K562 (cell line): ENCODE data around the gene INTS4. TPM values are rescaled to one million over a fixed set of nuclear protein-coding genes. Genes with fewer than 3 reads are reported as not detected.

Source experiments
- CBFB ChIP-seq: sonication (generic); formaldehyde crosslinking; IDR thresholded peaks from 2 replicates; pipeline ENCODE4 v1.4.0; 2020; ENCODE audit warnings: mild to moderate bottlenecking, missing genetic modification reagents
- DDX20 ChIP-seq: fragments of 450-650 bp; IDR thresholded peaks from 2 replicates; pipeline ENCODE4 v1.6.1; 2016; ENCODE audit warnings: missing genetic modification characterization, low read depth, mild to moderate bottlenecking, missing compliant biosample characterization, moderate library complexity
- EGR1 ChIP-seq: fragments of 450-650 bp; conservative IDR thresholded peaks from 2 replicates; pipeline ENCODE4 v1.6.1; 2017; ENCODE audit warnings: mild to moderate bottlenecking
- GATA2 ChIP-seq: sonication (generic); formaldehyde crosslinking; IDR thresholded peaks from 2 replicates; pipeline ENCODE4 v1.4.0; 2020; ENCODE audit warnings: mild to moderate bottlenecking, missing genetic modification reagents
- HMGN3 ChIP-seq: IDR thresholded peaks from 2 replicates; pipeline ENCODE4 v1.6.1; 2011; ENCODE audit warnings: borderline replicate concordance, low read depth, mild to moderate bottlenecking, mixed read lengths, low read length; ENCODE audit not compliant: insufficient read length; ENCODE audit errors: extremely low read depth
- HOXB6 ChIP-seq: fragments of 250-450 bp; sonication (Bioruptor Pico); IDR thresholded peaks from 2 replicates; pipeline ENCODE4 v1.5.1; 2022; ENCODE audit warnings: mild to moderate bottlenecking, borderline replicate concordance
- KLF10 ChIP-seq: fragments of 250-450 bp; sonication (Bioruptor Pico); IDR thresholded peaks from 2 replicates; pipeline ENCODE4 v1.6.1; 2021; ENCODE audit warnings: matching md5 sums
- MAX ChIP-seq: sonication (generic); formaldehyde crosslinking; IDR thresholded peaks from 2 replicates; pipeline ENCODE4 v1.9.0; 2022; ENCODE audit warnings: mild to moderate bottlenecking, missing genetic modification reagents
- PHTF2 ChIP-seq: fragments of 250-450 bp; sonication (Bioruptor Pico); IDR thresholded peaks from 2 replicates; pipeline ENCODE4 v1.5.0; 2021; ENCODE audit warnings: mild to moderate bottlenecking
- POLR2H ChIP-seq: IDR thresholded peaks from 2 replicates; pipeline ENCODE4 v1.6.1; 2016; ENCODE audit warnings: missing genetic modification characterization, low read depth, mild to moderate bottlenecking, control low read depth, missing compliant biosample characterization, moderate library complexity
- RBM22 ChIP-seq: fragments of 200-400 bp; formaldehyde crosslinking; IDR thresholded peaks from 2 replicates; pipeline ENCODE4 v1.6.1; 2018; ENCODE audit warnings: low read length, low read depth; ENCODE audit not compliant: poor library complexity, severe bottlenecking
- RFX7 ChIP-seq: fragments of 250-450 bp; sonication (Bioruptor Pico); IDR thresholded peaks from 2 replicates; pipeline ENCODE4 v1.5.1; 2021; ENCODE audit warnings: mild to moderate bottlenecking
- TCF15 ChIP-seq: fragments of 250-450 bp; sonication (Bioruptor Pico); IDR thresholded peaks from 2 replicates; pipeline ENCODE4 v1.8.0; 2022; ENCODE audit warnings: moderate library complexity, mild to moderate bottlenecking, inconsistent platforms
- ZFP30 ChIP-seq: fragments of 250-450 bp; sonication (Bioruptor Pico); IDR thresholded peaks from 2 replicates; pipeline ENCODE4 v1.8.0; 2022; ENCODE audit warnings: moderate library complexity, mild to moderate bottlenecking, inconsistent platforms, borderline replicate concordance
- ZNF584 ChIP-seq: fragments of 200-800 bp; sonication (Bioruptor generic); IDR thresholded peaks from 2 replicates; pipeline ENCODE4 v1.6.1; 2016; ENCODE audit warnings: low read depth, mild to moderate bottlenecking, missing genetic modification characterization, missing compliant biosample characterization
- polyA plus RNA-seq, 8 experiments: library from polyadenylated mRNA; depleted of rRNA in 4 of 8; stranded (reverse) in 5 of 8; unstranded in 3 of 8; fragments of >200 nt; fragmentation: Nextera tagmentation in 2 of 8; fragmentation: Illumina TruSeq in 1 of 8; extraction: Ambion mirVana in 2 of 8; extraction: Trizol in 1 of 8; gene quantifications; 2 replicates each; pipeline versions ENCODE4 v1.2.1 to v1.2.3, GENCODE V29; 2011 to 2014; ENCODE audit warnings: inconsistent platforms in 1 of 8, missing spikeins in 1 of 8
- total RNA-seq, 7 experiments: library from RNA; depleted of rRNA in 6 of 7; stranded (reverse); fragments of >200 nt in 6 of 7; fragmentation: Illumina TruSeq in 2 of 7; extraction: Trizol in 2 of 7; gene quantifications; 2 replicates each; pipeline versions ENCODE4 v1.2.1 to v1.2.3, GENCODE V29; 2011 to 2021; ENCODE audit warnings: low replicate concordance in 1 of 7
- TF ChIP-seq, protein P1 (sequence below): fragments of 250-450 bp; sonication (Bioruptor Pico); IDR thresholded peaks from 2 replicates; pipeline ENCODE4 v1.5.0; 2021; ENCODE audit warnings: mild to moderate bottlenecking, borderline replicate concordance
- TF ChIP-seq, protein P2 (sequence below): fragments of 450-650 bp; IDR thresholded peaks from 2 replicates; pipeline ENCODE4 v1.7.1; 2018; ENCODE audit warnings: mild to moderate bottlenecking, low read depth; ENCODE audit not compliant: partially characterized antibody
- TF ChIP-seq, protein P3 (sequence below): fragments of 250-450 bp; sonication (Bioruptor Pico); IDR thresholded peaks from 2 replicates; pipeline ENCODE4 v1.8.0; 2022; ENCODE audit warnings: inconsistent platforms, mild to moderate bottlenecking, moderate library complexity, borderline replicate concordance
- TF ChIP-seq, protein P4 (sequence below): sonication (generic); formaldehyde crosslinking; IDR thresholded peaks from 2 replicates; pipeline ENCODE4 v1.8.1; 2023; ENCODE audit warnings: mild to moderate bottlenecking, missing genetic modification reagents

The INTS4 gene
- total and polyA plus RNA-seq, 9 of the 15 experiments (the other 6 are each of a cell fraction or from before 2014, with no cell fraction given), result 28.4 to 53.4 (median 44.5) TPM

GRCh38 chr11:78034623-78035022 is 40.2 kb upstream of the INTS4 start (continued):
- TF ChIP-seq, protein P1, sequence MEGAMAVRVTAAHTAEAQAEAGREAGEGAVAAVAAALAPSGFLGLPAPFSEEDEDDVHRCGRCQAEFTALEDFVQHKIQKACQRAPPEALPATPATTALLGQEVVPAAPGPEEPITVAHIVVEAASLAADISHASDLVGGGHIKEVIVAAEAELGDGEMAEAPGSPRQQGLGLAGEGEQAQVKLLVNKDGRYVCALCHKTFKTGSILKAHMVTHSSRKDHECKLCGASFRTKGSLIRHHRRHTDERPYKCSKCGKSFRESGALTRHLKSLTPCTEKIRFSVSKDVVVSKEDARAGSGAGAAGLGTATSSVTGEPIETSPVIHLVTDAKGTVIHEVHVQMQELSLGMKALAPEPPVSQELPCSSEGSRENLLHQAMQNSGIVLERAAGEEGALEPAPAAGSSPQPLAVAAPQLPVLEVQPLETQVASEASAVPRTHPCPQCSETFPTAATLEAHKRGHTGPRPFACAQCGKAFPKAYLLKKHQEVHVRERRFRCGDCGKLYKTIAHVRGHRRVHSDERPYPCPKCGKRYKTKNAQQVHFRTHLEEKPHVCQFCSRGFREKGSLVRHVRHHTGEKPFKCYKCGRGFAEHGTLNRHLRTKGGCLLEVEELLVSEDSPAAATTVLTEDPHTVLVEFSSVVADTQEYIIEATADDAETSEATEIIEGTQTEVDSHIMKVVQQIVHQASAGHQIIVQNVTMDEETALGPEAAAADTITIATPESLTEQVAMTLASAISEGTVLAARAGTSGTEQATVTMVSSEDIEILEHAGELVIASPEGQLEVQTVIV (CRISPR knock-in tag), result no peak
- 0 out of 2 replicates have a peak, but pooled peaks have one; percentile 37 for TF ChIP-seq ZNF584 (CRISPR knock-in tag)
- TF ChIP-seq PHTF2, result no peak
- TF ChIP-seq MAX, result peak; percentile 58
- no peak for TF ChIP-seq DDX20 (tag)
- TF ChIP-seq, protein P2, sequence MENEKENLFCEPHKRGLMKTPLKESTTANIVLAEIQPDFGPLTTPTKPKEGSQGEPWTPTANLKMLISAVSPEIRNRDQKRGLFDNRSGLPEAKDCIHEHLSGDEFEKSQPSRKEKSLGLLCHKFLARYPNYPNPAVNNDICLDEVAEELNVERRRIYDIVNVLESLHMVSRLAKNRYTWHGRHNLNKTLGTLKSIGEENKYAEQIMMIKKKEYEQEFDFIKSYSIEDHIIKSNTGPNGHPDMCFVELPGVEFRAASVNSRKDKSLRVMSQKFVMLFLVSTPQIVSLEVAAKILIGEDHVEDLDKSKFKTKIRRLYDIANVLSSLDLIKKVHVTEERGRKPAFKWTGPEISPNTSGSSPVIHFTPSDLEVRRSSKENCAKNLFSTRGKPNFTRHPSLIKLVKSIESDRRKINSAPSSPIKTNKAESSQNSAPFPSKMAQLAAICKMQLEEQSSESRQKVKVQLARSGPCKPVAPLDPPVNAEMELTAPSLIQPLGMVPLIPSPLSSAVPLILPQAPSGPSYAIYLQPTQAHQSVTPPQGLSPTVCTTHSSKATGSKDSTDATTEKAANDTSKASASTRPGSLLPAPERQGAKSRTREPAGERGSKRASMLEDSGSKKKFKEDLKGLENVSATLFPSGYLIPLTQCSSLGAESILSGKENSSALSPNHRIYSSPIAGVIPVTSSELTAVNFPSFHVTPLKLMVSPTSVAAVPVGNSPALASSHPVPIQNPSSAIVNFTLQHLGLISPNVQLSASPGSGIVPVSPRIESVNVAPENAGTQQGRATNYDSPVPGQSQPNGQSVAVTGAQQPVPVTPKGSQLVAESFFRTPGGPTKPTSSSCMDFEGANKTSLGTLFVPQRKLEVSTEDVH, result no peak
- TF ChIP-seq EGR1, result peak; percentile 34; the same call in 1 of the 2 replicates
- TF ChIP-seq RFX7 (CRISPR knock-in tag), result no peak
- no peak for TF ChIP-seq TCF15 (CRISPR knock-in tag)
- TF ChIP-seq HOXB6 (CRISPR knock-in tag), result no peak
- TF ChIP-seq KLF10, result no peak
- no peak for TF ChIP-seq GATA2
- TF ChIP-seq, protein P3, sequence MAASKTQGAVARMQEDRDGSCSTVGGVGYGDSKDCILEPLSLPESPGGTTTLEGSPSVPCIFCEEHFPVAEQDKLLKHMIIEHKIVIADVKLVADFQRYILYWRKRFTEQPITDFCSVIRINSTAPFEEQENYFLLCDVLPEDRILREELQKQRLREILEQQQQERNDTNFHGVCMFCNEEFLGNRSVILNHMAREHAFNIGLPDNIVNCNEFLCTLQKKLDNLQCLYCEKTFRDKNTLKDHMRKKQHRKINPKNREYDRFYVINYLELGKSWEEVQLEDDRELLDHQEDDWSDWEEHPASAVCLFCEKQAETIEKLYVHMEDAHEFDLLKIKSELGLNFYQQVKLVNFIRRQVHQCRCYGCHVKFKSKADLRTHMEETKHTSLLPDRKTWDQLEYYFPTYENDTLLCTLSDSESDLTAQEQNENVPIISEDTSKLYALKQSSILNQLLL (CRISPR knock-in tag), result no peak
- TF ChIP-seq CBFB (CRISPR knock-in tag), result no peak
- TF ChIP-seq, protein P4, sequence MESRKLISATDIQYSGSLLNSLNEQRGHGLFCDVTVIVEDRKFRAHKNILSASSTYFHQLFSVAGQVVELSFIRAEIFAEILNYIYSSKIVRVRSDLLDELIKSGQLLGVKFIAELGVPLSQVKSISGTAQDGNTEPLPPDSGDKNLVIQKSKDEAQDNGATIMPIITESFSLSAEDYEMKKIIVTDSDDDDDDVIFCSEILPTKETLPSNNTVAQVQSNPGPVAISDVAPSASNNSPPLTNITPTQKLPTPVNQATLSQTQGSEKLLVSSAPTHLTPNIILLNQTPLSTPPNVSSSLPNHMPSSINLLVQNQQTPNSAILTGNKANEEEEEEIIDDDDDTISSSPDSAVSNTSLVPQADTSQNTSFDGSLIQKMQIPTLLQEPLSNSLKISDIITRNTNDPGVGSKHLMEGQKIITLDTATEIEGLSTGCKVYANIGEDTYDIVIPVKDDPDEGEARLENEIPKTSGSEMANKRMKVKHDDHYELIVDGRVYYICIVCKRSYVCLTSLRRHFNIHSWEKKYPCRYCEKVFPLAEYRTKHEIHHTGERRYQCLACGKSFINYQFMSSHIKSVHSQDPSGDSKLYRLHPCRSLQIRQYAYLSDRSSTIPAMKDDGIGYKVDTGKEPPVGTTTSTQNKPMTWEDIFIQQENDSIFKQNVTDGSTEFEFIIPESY (CRISPR knock-in tag), result no peak
- no peak for TF ChIP-seq POLR2H (tag)
- TF ChIP-seq ZFP30 (CRISPR knock-in tag), result no peak
- no peak for TF ChIP-seq HMGN3
- no peak for TF ChIP-seq RBM22
